Osteoblast (primary cell): ENCODE results near the gene FHL2. TPM values are rescaled to one million over a fixed set of nuclear protein-coding genes. Genes with fewer than 3 reads are reported as not detected.

Source experiments
- DNase-seq: peaks from one replicate; pipeline ENCODE4 v3.0.0; 2011; ENCODE audit warnings: low spot score, mixed read lengths; ENCODE audit not compliant: insufficient read length; ENCODE audit errors: missing footprints
- H2AFZ ChIP-seq: 2 replicates; pipeline ENCODE4 v1.6.0; 2011; ENCODE audit warnings: mild to moderate bottlenecking, low read length
- H3K27ac ChIP-seq: 2 replicates; pipeline ENCODE4 v1.5.1; 2011; ENCODE audit warnings: mild to moderate bottlenecking, low read depth, low read length, moderate library complexity
- H3K27me3 ChIP-seq: 2 replicates; pipeline ENCODE4 v1.6.0; 2012; ENCODE audit warnings: mild to moderate bottlenecking, control low read depth, inconsistent platforms, low read length, moderate library complexity; ENCODE audit not compliant: insufficient read depth
- H3K36me3 ChIP-seq: 2 replicates; pipeline ENCODE4 v1.5.1; 2011; ENCODE audit warnings: mild to moderate bottlenecking, low read length, control low read depth, moderate library complexity; ENCODE audit not compliant: insufficient read depth
- H3K4me1 ChIP-seq: 2 replicates; pipeline ENCODE4 v1.5.1; 2011; ENCODE audit warnings: mild to moderate bottlenecking, low read length, control low read depth, moderate library complexity; ENCODE audit not compliant: insufficient read depth
- H3K4me2 ChIP-seq: 2 replicates; pipeline ENCODE4 v1.6.0; 2011; ENCODE audit warnings: mild to moderate bottlenecking, low read length; ENCODE audit not compliant: insufficient read depth
- H3K4me3 ChIP-seq: fragments of 200-600 bp; sonication (generic); 3 replicates; pipeline ENCODE4 v1.5.1; 2012; ENCODE audit warnings: mild to moderate bottlenecking, low read length, inconsistent platforms; ENCODE audit not compliant: insufficient read depth
- H3K79me2 ChIP-seq: 2 replicates; pipeline ENCODE4 v1.6.0; 2012; ENCODE audit warnings: mild to moderate bottlenecking, low read length, control low read depth, inconsistent platforms; ENCODE audit not compliant: insufficient read depth
- H3K9me3 ChIP-seq: 2 replicates; pipeline ENCODE4 v1.5.1; 2011; ENCODE audit warnings: low read depth, low read length, control low read depth
- H4K20me1 ChIP-seq: 2 replicates; pipeline ENCODE4 v1.6.0; 2012; ENCODE audit warnings: mild to moderate bottlenecking, low read length, control low read depth; ENCODE audit not compliant: insufficient read depth
- CTCF ChIP-seq: IDR thresholded peaks from 2 replicates; pipeline ENCODE4 v1.5.1; 2011; ENCODE audit warnings: mild to moderate bottlenecking, low read depth, low read length, moderate library complexity; ENCODE audit errors: extremely low read depth
- total RNA-seq: library from RNA; depleted of rRNA; stranded (reverse); fragments of >200 nt; gene quantifications from 2 replicates; pipeline ENCODE4 v1.2.3, GENCODE V29; 2012

FHL2 gene
- total RNA-seq, 1 donor: 566 TPM

GRCh38 chr2:105382177-105382576 is 16.7 kb downstream of the FHL2 start:
- Histone ChIP-seq H4K20me1 (peaks cover 69% of the 10 kb centered on the region), H3K4me2 (no peak overlapping the region), H3K9me3 (no peaks in the 10 kb centered on the region), H3K27me3 (no peaks in the 10 kb centered on the region), H3K79me2 (peaks cover 93% of the 10 kb centered on the region), H2AFZ (no peak overlapping the region), H3K4me1 (peaks cover 95% of the 10 kb centered on the region), H3K36me3 (peaks cover 95% of the 10 kb centered on the region), H3K27ac (peak overlapping the region; percentile 90), H3K4me3 (no peak overlapping the region)
- DNase-seq: no peak
- TF ChIP-seq CTCF: no peak

- H4K20me1 ChIP-seq: peaks cover 75% of the 10 kb centered on the region
- peaks cover 97% of the 10 kb centered on the region for H3K4me1 ChIP-seq
- no peak overlapping the region for H3K4me2 ChIP-seq
- peaks cover 95% of the 10 kb centered on the region for H3K79me2 ChIP-seq
- no peak for TF ChIP-seq CTCF
- no peaks in the 10 kb centered on the region for H3K27me3 ChIP-seq
- no peak overlapping the region for H2AFZ ChIP-seq
- no peak overlapping the region for H3K4me3 ChIP-seq
- no peaks in the 10 kb centered on the region for H3K9me3 ChIP-seq
- DNase-seq: no peak
- peaks cover 98% of the 10 kb centered on the region for H3K36me3 ChIP-seq
- peak overlapping the region; percentile 90 for H3K27ac ChIP-seq
These were observed 17.7 kb downstream of the FHL2 start for GRCh38 chr2:105381101-105381668.

- no peak overlapping the region for H3K4me2 ChIP-seq
- DNase-seq: no peak
- peak overlapping the region; percentile 90 for H3K27ac ChIP-seq
- H3K4me1 ChIP-seq: peaks cover 97% of the 10 kb centered on the region
- H3K79me2 ChIP-seq: peaks cover 95% of the 10 kb centered on the region
- H2AFZ ChIP-seq: no peak overlapping the region
- no peaks in the 10 kb centered on the region for H3K27me3 ChIP-seq
- peaks cover 98% of the 10 kb centered on the region for H3K36me3 ChIP-seq
- no peak for TF ChIP-seq CTCF
- peaks cover 80% of the 10 kb centered on the region for H4K20me1 ChIP-seq
- no peaks in the 10 kb centered on the region for H3K9me3 ChIP-seq
- no peak overlapping the region for H3K4me3 ChIP-seq
These were observed 18.3 kb downstream of the FHL2 start for GRCh38 chr2:105380432-105381100.

DNA sequence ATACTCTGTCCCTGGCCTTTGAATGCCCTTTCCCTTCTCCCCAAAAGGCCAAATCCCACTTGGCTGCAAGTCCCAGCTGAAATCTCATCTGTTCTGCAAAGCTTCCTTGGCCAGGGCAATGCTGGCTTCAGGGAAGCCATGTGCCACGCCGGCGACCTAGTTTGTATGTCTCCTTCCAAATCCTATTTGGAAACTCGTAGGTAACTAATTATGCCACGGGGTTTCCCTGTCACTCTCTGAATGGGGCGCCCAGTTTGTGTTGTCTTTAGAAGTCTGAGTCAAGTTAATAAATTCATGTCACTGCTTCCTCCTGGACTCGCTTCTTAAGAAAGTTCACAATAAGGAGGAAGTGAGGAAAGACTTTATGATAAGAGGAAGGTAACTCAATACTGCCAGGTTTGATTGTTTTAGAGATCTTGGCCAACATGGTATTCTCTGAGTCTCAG is 19.1 kb downstream of the FHL2 start:
- peaks cover 97% of the 10 kb centered on the region for H3K4me1 ChIP-seq
- TF ChIP-seq CTCF: no peak
- peaks cover 98% of the 10 kb centered on the region for H3K36me3 ChIP-seq
- no peak overlapping the region for H2AFZ ChIP-seq
- H3K79me2 ChIP-seq: peaks cover 95% of the 10 kb centered on the region
- no peak overlapping the region for H3K4me2 ChIP-seq
- peaks cover 78% of the 10 kb centered on the region for H4K20me1 ChIP-seq
- H3K27me3 ChIP-seq: no peaks in the 10 kb centered on the region
- no peak for DNase-seq
- no peaks in the 10 kb centered on the region for H3K9me3 ChIP-seq
- no peak overlapping the region for H3K4me3 ChIP-seq
- H3K27ac ChIP-seq: peak overlapping the region; percentile 90
